Measurements from ENCODE around the gene FKBP15. TPM values are rescaled to one million over a fixed set of nuclear protein-coding genes. Genes with fewer than 3 reads are reported as not detected.

Gene FKBP15
- total RNA-seq, 1 experiment from 2014 or later: 18.5 TPM

DNA sequence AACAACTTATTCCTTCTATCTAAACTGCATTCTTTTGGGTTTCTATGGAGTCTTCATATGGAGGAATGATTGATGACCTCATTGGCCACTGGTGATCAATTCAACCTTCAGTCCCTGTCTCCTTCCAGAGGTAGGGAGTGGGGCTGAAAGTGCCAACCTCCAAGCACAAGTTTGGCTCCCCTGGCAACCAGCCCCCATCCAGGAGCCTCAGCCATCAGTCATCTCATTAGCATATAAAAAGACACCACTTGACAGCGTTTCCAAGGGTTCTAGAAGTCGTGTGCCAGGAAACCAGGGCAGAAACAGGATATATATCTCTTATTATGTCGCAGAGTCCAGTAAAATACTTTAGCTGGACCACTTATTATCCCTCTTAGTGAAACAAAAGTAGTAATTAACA lies 60.5 kb downstream of the FKBP15 start:
- Histone ChIP-seq H4K20me1 (ENCODE audit: control insufficient read depth, insufficient read depth, insufficient read length) (no peaks in the 10 kb centered on the region), H3T11ph (ENCODE audit: low read length) (no peak overlapping the region), H3K79me2 (ENCODE audit: insufficient read depth, low read length) (no peaks in the 10 kb centered on the region), H3K9me3 (ENCODE audit: control insufficient read depth, low read depth, low read length) (no peaks in the 10 kb centered on the region), H2BK12ac (ENCODE audit: insufficient read length, low read depth, low read length) (no peak overlapping the region), H2BK120ac (ENCODE audit: low read depth, low read length, poor library complexity, severe bottlenecking) (no peak overlapping the region), H3K9ac (ENCODE audit: extremely low read depth, insufficient read length, low read length) (no peak overlapping the region), H2BK15ac (ENCODE audit: low read depth, low read length) (no peak overlapping the region), H3K56ac (ENCODE audit: insufficient read length, low read depth, low read length) (no peak overlapping the region), H2BK20ac (ENCODE audit: low read depth, low read length, poor library complexity, severe bottlenecking) (no peak overlapping the region), H3K4me2 (ENCODE audit: insufficient read depth, insufficient read length, low read length) (no peak overlapping the region), H3K4me1 (ENCODE audit: insufficient read depth, low read length) (peaks cover 2% of the 10 kb centered on the region; the same call in 1 of the 2 replicates), H3K23ac (ENCODE audit: insufficient read length, low read depth, low read length) (no peak overlapping the region), H3K27ac (ENCODE audit: insufficient read length, low read depth, low read length) (no peak overlapping the region), H2AK5ac (ENCODE audit: insufficient read length, low read length) (no peak overlapping the region), H3K18ac (ENCODE audit: insufficient read length, low read depth, low read length) (no peak overlapping the region), H2BK5ac (ENCODE audit: insufficient read length, low read length) (no peak overlapping the region), H4K8ac (replicated peaks; ENCODE audit: insufficient read length, low read depth, low read length) (no peak overlapping the region), H4K91ac (ENCODE audit: insufficient read length, low read depth, low read length) (no peak overlapping the region), H3K4ac (ENCODE audit: low read depth, low read length) (no peak overlapping the region), H2AFZ (ENCODE audit: low read length) (no peak overlapping the region), H4K5ac (ENCODE audit: insufficient read length, low read depth, low read length) (no peak overlapping the region), H3K79me1 (ENCODE audit: insufficient read depth, low read depth, low read length, poor library complexity, severe bottlenecking) (no peaks in the 10 kb centered on the region), H3K14ac (ENCODE audit: insufficient read depth, low read length) (no peak overlapping the region), H3K27me3 (ENCODE audit: insufficient read depth, low read length) (no peaks in the 10 kb centered on the region; the same call in 1 of the 2 replicates), H3K23me2 (ENCODE audit: insufficient read length, low read depth, low read length, poor library complexity, severe bottlenecking) (no peaks in the 10 kb centered on the region)
- WGBS (ENCODE audit: extremely low coverage, insufficient read length, low lambda C conversion rate): no CpG with 5 or more reads among the region's 3 CpGs
- DNase-seq: peak; percentile 74
- TF ChIP-seq, protein P1, sequence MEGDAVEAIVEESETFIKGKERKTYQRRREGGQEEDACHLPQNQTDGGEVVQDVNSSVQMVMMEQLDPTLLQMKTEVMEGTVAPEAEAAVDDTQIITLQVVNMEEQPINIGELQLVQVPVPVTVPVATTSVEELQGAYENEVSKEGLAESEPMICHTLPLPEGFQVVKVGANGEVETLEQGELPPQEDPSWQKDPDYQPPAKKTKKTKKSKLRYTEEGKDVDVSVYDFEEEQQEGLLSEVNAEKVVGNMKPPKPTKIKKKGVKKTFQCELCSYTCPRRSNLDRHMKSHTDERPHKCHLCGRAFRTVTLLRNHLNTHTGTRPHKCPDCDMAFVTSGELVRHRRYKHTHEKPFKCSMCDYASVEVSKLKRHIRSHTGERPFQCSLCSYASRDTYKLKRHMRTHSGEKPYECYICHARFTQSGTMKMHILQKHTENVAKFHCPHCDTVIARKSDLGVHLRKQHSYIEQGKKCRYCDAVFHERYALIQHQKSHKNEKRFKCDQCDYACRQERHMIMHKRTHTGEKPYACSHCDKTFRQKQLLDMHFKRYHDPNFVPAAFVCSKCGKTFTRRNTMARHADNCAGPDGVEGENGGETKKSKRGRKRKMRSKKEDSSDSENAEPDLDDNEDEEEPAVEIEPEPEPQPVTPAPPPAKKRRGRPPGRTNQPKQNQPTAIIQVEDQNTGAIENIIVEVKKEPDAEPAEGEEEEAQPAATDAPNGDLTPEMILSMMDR (conservative IDR thresholded peaks at IDR 0.05): no peak
- Mint-ChIP-seq H3K9me3 (no peaks in the 10 kb centered on the region), H3K27ac (no peak overlapping the region; a peak in 1 of 7 replicates), H3K4me3 (peak overlapping the region in 1 of 2 experiments; percentile 51; a peak in 3 of 5 replicates), H3K27me3 (ENCODE audit: low read depth) (no peaks in the 10 kb centered on the region), H3K4me1 (peaks cover 28 to 32% of the 10 kb centered on the region in 2 experiments), H3K36me3 (ENCODE audit: insufficient read depth in 1 of 3, low read depth in 3 of 3) (peaks cover 6 to 31% (median 9%) of the 10 kb centered on the region in 3 experiments; a peak in 6 of 7 replicates)
